A673 (cell line): Measurements from ENCODE around the gene GPR176. TPM values are rescaled to one million over a fixed set of nuclear protein-coding genes. Genes with fewer than 3 reads are reported as not detected.
A peak's percentile ranks its signal among the peaks of the same experiment; 100 is the strongest.

Source experiments
- BruUV-seq: library from RNA; stranded (reverse); fragments of 400-500 nt; replicated peaks from 2 replicates; lab custom pipeline; 2021; lab: Mats Ljungman, UMichigan
- CTCF ChIA-PET: fragments of 300-600 bp; sonication (Branson Sonifier 250); formaldehyde crosslinking; loops from one replicate; lab custom pipeline; 2022; ENCODE audit warnings: antibody characterized with exemption; lab: Charles Lee
- POLR2A ChIA-PET: fragments of 300-600 bp; sonication (Branson Sonifier 250); formaldehyde crosslinking; loops from one replicate; lab custom pipeline; 2022; ENCODE audit warnings: antibody characterized with exemption; ENCODE audit not compliant: low non-redundant PET; lab: Charles Lee
- DNase-seq: peaks from one replicate; pipeline ENCODE4 v3.0.0-alpha.2; 2015; ENCODE audit warnings: low spot score
- H3K27ac ChIP-seq: fragments of 200-600 bp; sonication (generic); 2 replicates; pipeline ENCODE4 v1.5.1; 2016; ENCODE audit warnings: mixed run types, low read depth, mild to moderate bottlenecking, mixed read lengths, antibody characterized with exemption, low read length; ENCODE audit not compliant: poor library complexity, severe bottlenecking
- H3K27me3 ChIP-seq: fragments of 200-600 bp; sonication (generic); replicated peaks from 2 replicates; pipeline ENCODE4 v1.6.1; 2017; ENCODE audit warnings: mixed run types, low read depth, mild to moderate bottlenecking, mixed read lengths, antibody characterized with exemption, low read length; ENCODE audit not compliant: insufficient read depth, poor library complexity
- H3K36me3 ChIP-seq: fragments of 200-600 bp; sonication (generic); 2 replicates; pipeline ENCODE4 v1.6.1; 2016; ENCODE audit warnings: mixed run types, mild to moderate bottlenecking, mixed read lengths, antibody characterized with exemption, low read length; ENCODE audit not compliant: insufficient read depth, poor library complexity, severe bottlenecking
- H3K4me1 ChIP-seq: fragments of 200-600 bp; sonication (generic); 2 replicates; pipeline ENCODE4 v1.6.1; 2017; ENCODE audit warnings: mixed run types, mild to moderate bottlenecking, mixed read lengths, antibody characterized with exemption, low read length; ENCODE audit not compliant: insufficient read depth, poor library complexity, severe bottlenecking
- H3K4me3 ChIP-seq: fragments of 200-600 bp; sonication (generic); 2 replicates; pipeline ENCODE4 v1.5.1; 2016; ENCODE audit warnings: low read depth, mixed run types, mild to moderate bottlenecking, mixed read lengths, low read length; ENCODE audit not compliant: poor library complexity, severe bottlenecking
- H3K9me3 ChIP-seq: fragments of 200-600 bp; sonication (generic); 2 replicates; pipeline ENCODE4 v1.6.1; 2016; ENCODE audit warnings: mixed run types, low read depth, mild to moderate bottlenecking, mixed read lengths, antibody characterized with exemption, low read length; ENCODE audit not compliant: poor library complexity, severe bottlenecking
- CTCF ChIP-seq: fragments of 300-800, 200-600 bp; sonication (generic); conservative IDR thresholded peaks from 2 replicates; pipeline ENCODE4 v1.5.1; 2017; ENCODE audit warnings: low read depth, mild to moderate bottlenecking, antibody characterized with exemption, low read length, moderate library complexity, mixed read lengths
- EZH2 ChIP-seq: fragments of 200-600 bp; sonication (generic); IDR thresholded peaks from 2 replicates; pipeline ENCODE4 v1.6.1; 2017; ENCODE audit warnings: borderline replicate concordance, low read depth, mild to moderate bottlenecking, mixed read lengths, antibody characterized with exemption, low read length; ENCODE audit not compliant: poor library complexity, severe bottlenecking
- intact Hi-C: fragments of 100-400 bp; cut with micrococcal nuclease; formaldehyde crosslinking; loops from one replicate; pipeline ENCODE4 v1.10.0; 2022; ENCODE audit not compliant: unreplicated experiment
- total RNA-seq: library from RNA; stranded (reverse); gene quantifications from 2 replicates; pipeline ENCODE4 v1.2.3, GENCODE V29; 2021

The GPR176 gene
- total RNA-seq, 1 experiment from 2014 or later, result 5.6 TPM

- peaks cover 16% of the 10 kb centered on the region for H3K4me1 ChIP-seq
- BruUV-seq, result no TSS peak
- TF ChIP-seq CTCF (no peak), EZH2 (no peak)
- H3K27ac ChIP-seq, result no peak overlapping the region
- H3K4me3 ChIP-seq, result no peak overlapping the region
- peak; percentile 53 for DNase-seq
- ChIA-PET CTCF (no interaction called here), POLR2A (no interaction called here)
- peaks cover 25% of the 10 kb centered on the region for H3K27me3 ChIP-seq
- intact Hi-C loops, result loop anchor here (5.0 kb wide), 2 partner anchors 35 to 135 kb away; no protein-coding TSS in a partner anchor
- H3K9me3 ChIP-seq, result no peaks in the 10 kb centered on the region
- H3K36me3 ChIP-seq, result no peaks in the 10 kb centered on the region
These were observed 2.5 kb upstream of the GPR176 start for GRCh38 chr15:39922462-39923092.

GRCh38 chr15:39921274-39921638 is 1.2 kb upstream of the GPR176 start:
- Histone ChIP-seq H3K4me1 (peaks cover 16% of the 10 kb centered on the region), H3K27me3 (peaks cover 25% of the 10 kb centered on the region), H3K36me3 (no peaks in the 10 kb centered on the region), H3K27ac (peak overlapping the region; percentile 25), H3K4me3 (peak overlapping the region; percentile 58), H3K9me3 (no peaks in the 10 kb centered on the region)
- DNase-seq, result no peak
- TF ChIP-seq CTCF, result no peak
- TF ChIP-seq EZH2, result no peak
- BruUV-seq, result TSS peak; percentile 95
- intact Hi-C loops, result loop anchor here (5.0 kb wide), 2 partner anchors 34 to 134 kb away; no protein-coding TSS in a partner anchor
- CTCF ChIA-PET, result interaction anchor here (0.6 kb wide), 1 partner anchor 8 kb away, joined by 3 read pairs; no protein-coding TSS in a partner anchor
- POLR2A ChIA-PET, result no interaction called here

DNA sequence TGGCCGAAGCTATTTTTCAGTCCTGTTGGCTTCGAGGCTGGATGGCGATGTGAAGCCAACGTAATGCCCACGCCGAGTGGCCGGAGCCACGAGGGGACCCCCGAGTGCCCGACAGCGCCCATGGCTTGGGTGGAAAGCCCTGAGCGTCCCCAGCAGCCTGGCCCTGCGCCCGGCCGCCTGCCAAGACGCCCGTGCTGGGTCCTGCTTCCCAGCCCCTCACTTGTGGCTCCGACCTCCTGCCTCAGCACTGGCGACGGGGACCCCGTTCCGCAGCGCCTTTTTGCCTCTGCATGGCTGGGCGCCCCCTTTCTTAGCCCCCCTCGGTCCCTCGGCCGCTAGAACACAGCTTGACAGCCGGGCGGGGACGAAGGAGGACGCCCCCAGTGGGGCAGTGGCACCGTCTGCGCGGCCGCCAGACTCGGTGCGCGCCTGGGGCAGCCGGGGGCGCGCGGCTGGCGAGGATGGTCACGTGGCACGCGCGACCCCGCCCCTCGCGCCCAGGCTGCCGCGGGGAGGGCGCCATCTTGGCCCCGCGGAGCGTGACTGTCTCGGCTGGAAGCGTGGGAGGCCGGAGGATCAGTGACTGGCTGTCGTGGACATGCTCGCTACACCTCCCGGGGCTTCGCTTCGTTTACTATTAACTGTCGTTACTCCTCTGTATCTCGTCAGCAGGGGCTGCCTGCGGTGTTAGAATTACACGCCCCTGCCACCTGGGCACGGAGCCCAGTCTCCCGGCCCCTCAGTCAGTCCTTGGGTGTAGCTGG is 626 bp upstream of the GPR176 start:
- H3K27ac ChIP-seq, result peak overlapping the region; percentile 25
- no peaks in the 10 kb centered on the region for H3K36me3 ChIP-seq
- TF ChIP-seq CTCF (0 out of 2 replicates have a peak, but pooled peaks have one; percentile 9), EZH2 (no peak)
- CTCF ChIA-PET, result interaction anchor here (0.6 kb wide), 1 partner anchor 8 kb away, joined by 3 read pairs; no protein-coding TSS in a partner anchor
- peak overlapping the region; percentile 58 for H3K4me3 ChIP-seq
- intact Hi-C loops, result loop anchor here (5.0 kb wide), 2 partner anchors 33 to 133 kb away; no protein-coding TSS in a partner anchor
- peaks cover 16% of the 10 kb centered on the region for H3K4me1 ChIP-seq
- POLR2A ChIA-PET, result no interaction called here
- H3K27me3 ChIP-seq, result peaks cover 25% of the 10 kb centered on the region
- BruUV-seq, result no TSS peak
- DNase-seq, result peak; percentile 90
- no peaks in the 10 kb centered on the region for H3K9me3 ChIP-seq
